SHP77 treated with DMSO at 0.1 percent for 48 hours (cell line): ENCODE results near the gene EDIL3.
"Not testable (repeated sequence)": the region's sequence is repeated elsewhere in the genome, so short reads cannot be mapped to it uniquely, and the experiment has no call there.

ENCODE experiments used
- DNase-seq: peaks from one replicate; lab custom pipeline; 2025; lab: John Stamatoyannopoulos, UW

Gene EDIL3

DNA sequence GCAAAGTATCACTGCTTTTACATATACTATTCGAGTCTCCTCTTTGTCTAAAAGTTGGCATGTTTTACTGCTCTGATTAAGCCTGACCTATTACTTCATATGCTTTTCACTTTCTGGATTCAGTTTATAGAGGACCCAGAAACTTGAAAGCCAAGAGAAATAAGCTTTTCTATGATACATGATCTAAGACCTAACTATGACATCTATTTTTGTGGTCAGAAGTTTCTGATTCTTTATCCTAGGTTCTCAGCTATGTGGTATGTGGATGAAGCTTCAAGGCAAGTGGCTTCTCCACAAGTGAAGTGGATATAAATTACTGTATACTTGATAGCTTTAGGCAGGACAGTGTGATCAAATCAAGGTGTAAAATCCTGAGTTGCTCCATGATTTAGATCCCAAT is 6.3 kb downstream of the EDIL3 start:
- DNase-seq, result no peak

DNA sequence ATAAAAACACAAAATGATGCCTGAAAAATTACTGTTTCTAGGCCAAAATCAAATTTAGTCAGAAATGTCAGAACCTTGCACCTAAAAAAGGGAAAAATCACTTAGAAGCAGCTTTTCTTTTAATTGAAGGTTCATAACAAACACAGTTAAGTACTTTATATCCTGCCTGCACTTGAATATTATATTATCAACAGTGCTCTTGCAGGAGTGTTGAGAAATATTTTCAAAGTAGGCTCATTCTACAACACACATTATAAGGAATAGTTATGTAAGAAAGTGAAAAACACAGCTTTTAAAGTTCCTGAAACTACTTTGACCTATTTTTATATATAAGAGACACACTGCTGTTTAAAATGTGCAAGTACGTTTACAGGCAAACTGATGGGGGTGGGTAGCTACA is 8.3 kb downstream of the EDIL3 start:
- DNase-seq, result no peak

DNA sequence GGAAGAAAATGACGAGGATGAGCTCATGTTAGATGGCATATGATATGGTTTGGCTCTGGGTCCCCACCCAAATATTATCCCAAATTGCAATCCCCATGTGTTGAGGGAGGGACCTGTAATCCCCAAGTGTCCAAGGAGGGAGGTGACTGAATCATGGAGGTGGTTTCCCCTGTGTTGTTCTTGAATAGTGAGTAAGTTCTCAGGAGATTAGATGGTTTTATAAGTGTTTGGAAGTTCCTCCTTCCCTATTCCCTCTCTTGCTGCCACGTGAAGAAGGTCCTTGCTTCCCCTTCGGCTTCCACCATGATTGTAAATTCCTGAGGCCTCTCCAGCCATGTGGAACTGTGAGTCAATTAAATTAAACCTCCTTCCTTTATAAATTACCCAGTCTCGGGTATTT is 10.1 kb downstream of the EDIL3 start:
- DNase-seq, result no peak

DNA sequence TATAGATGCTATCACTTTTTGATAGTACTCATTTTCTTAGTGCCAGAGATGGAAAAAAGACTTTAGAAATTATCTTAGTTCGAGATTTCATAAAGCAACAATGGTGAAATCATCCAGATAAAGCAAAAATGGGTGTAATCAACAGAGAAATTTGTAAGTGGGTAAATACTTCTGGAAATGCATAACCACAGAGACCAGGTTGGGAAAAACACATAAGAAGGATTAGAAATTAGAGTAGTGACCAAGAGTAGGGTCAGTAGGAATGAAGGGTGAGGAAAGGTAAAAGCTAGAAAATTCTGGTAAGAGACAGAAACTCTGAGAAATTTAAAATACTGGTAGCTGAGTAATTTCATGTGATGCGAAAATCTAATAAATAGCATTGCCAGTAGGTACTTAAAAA is 11.2 kb downstream of the EDIL3 start:
- no peak for DNase-seq

DNA sequence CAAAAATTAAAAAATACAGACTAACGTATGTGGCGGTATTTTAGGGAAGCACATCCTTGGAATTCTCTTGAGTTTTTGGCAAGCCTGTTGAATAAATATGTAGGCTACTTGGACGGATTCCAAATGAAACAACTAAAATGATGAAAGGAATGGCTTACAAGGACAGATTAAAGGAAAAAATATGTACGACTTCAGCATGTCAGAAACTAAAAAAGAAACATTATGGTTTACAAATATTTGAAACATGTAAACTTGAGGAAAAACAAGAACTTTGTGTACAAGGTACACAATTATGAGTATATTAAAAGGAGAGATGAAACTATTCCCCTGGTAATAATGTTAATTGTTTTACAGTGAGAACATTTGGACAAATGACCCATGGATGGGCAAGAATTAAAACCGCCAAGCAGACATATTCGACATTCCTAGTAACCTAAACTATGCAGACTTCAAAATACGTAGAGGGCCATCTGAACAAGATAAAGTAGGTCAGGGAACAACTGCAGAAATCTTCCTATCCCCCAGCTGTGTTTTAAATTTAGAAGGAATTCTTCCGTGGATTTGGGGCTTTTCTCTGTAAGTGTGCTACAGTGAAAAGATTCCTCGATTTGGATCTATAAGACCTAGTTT is 12.5 kb downstream of the EDIL3 start:
- DNase-seq, result no peak

DNA sequence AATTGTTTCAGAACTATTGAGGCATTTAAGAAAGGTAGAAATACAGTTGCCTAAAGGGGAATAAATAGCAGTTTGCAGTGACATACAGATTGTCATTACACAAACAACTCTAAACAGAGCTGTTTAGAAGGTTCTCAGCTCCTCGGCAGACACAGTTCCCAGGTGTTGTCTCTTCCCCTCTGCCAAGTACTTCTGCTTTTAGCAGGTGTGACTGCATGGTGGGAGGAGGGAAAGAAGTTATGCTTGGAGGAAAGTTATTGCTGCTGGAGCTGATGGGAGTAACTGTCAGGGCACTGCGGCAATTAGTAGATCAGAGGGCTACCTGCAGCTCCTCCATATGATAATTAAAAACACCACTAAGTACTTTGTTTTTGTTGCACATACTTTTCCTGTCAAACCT is 14.5 kb downstream of the EDIL3 start:
- DNase-seq, result no peak

DNA sequence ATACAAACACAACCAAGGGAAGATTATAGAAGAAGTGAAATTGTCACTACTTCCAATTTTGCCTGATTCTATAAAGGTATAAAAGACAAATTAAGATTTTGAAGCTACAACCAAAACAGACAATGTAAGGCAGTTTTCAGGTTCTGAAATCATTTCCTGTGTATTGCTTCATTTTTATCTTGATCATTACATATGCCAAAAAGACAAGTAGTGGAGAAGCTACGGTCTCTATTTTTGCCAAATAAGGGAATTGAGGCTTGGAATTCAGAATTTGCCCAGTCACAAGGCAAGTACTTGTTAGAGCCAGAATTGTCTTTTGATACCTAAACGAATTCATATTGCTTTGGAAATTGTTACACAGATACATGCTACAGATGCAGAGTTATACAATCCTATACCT is 20.6 kb downstream of the EDIL3 start:
- no peak for DNase-seq

DNA sequence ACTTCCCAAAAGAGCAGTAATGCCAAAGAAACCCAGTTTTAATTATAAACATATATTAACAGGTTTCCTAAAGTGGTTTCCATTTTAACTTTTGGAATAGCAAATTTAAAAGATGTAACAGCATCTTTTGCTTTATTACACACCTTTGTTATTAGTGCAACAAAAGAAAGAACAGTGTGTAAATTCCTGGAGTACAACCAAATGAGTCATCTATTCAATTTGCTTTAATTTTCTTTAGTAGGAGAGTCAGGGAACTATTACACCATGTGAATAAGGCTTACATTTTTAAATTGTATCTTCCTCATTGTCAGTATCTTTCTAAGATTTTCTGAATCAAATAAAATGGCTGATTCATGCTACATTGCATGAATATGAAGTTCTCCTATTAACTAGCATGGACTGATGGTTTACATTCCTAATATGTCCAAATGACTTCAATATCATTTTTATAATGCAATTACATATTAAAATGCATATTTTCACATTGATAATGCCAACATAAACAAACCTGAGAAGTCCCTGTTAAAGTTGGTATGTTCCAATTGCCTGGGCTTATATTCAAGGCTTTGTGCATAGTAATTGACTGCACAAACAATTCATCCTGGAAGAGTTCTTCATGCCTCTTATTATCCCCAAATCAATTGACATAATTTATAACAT is 22.5 kb downstream of the EDIL3 start:
- DNase-seq, result no peak

DNA sequence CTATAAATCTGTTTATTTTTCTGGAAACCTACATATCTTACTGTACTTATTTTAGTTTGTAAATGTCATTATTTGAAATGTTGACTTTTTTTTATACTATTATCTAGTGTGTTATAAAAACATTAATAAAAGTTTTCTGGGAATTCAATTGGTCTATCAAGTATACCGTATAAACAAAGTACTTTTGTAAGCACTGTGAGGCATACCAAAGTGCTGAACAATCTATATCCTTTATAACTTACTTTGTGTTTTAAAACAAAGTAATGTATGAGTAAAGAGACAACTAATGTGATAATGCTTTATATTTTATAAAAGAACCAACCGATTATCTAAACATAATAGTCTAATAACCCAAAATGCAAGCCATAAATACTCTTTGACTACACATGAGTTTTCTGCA is 23.1 kb downstream of the EDIL3 start:
- DNase-seq, result no peak

DNA sequence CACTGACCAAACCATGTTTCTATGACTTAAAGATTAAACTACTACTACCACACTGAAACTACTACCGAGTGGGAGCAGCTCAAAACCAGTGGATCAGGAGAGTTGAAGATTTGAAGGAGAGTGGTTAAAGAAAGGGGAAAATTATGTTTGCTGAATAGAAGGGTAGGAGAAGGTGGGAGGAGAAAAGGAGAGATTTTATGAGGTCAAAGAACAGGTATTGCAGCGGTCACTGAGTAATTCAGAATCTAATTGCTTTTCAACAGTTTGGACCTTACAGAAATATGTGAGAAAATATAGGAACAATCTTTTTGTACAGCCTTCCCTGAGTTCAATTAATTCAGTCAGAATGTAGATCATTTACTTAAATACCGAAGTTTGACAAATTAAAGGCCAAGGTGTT is 24.6 kb downstream of the EDIL3 start:
- no peak for DNase-seq

DNA sequence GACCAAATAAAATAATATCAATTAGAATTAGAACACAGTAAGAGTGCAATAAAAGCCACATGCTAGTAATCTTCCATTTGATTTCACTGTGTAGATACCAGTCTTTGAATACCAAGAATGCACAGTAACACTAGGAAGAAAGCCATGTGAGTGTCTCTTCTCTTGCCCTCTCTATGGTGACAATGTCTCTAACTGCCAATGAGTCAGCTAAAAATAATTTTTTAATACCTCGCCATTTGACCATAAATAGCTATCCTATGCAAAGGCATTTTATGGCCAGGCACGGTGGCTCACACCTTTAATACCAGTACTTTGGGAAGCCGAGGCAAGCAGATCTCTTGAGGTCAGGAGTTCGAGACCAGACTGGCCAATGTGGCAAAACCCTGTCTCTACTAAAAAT is 30.6 kb downstream of the EDIL3 start:
- DNase-seq, result no peak

DNA sequence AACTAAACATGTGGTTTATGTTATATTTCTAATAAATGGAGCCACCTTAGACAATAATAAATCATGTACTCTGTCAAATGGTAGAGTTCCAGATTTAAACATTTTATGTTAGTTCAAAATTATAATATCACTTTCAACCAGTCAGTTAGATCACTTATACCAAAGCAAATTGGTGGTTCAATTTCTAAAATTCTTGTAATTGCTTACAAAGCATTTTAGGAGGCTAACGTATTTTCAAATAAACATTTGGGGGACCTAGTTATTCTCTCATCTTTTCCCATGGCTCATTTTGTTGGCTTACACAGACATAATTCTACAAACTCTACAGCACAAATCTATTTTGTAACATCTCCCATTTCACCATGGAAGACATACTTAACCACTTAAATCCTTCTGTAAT is 39.9 kb downstream of the EDIL3 start:
- no peak for DNase-seq

DNA sequence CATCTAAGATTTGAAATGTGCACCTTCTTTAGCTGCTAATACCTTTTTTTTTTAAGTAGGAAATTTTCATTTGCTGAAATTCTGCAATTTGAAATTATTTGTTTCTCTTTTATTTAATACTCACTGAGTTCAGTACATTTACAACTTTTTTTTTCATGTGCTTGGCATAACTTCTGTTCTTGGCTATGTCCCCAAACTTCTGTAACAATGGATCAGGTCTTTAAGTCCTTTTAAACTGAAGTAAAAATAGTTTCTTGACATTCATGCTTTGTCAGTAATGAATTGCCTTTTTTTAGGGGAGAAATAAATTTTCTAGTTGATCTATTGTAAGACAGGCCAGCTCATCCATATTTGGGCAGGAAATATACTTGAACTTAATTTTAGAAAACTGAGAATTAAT is 41.5 kb downstream of the EDIL3 start:
- DNase-seq, result no peak

DNA sequence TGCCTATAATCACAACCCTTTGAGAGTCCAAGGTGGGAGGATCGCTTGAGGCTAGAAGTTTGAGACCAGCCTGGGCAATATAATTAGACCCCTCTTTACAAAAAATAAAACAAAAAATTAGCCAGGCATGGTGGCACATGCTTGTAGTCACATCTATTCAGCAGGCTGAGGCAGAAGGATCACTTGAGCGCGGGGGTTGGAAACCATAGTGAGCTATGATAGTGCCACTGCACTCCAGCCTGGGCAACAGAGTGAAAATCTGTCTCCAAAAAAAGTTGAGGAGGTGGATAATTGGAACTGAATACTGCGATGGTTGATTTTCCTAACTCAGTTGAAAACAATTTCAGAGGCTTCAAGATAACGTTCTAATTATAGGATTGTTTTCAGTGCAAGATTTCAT is 52.6 kb downstream of the EDIL3 start:
- no peak for DNase-seq

DNA sequence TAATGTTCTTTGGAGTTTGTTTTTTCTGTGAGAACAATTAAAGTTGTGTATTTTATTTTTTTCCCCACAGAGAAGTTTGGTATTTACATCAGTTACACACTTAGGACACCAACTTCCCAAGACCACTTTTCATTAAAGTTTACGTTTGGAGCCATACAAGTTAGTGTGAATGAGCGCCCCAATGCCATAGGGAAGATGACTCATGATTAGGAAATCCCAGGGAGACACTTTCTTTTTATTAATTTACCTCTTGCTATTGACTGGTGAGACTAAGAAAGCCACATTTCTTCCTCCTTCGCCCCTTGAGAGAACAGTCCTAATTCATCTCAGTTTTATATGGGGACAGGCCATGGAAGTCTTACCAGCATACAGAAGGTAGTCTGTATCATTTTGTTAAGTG is 57.1 kb downstream of the EDIL3 start:
- DNase-seq, result no peak

DNA sequence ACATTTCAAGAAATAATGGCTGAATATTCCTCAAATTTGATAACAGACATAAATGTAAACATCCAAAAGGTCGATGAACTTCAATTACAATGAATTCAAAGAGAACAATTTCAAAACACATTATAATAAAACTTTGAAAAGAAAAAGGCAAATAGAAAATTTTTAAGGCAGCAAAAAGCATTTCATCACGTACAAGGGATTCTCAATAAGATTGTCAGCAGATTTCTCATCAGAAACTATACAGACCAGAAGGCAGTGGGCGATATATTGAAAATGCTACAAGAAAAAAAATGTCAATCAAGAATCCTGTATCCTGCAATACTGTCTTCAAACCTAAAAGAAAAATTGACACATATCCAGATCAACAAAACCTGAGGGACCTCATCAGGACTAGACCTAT is 62.0 kb downstream of the EDIL3 start:
- DNase-seq, result no peak

DNA sequence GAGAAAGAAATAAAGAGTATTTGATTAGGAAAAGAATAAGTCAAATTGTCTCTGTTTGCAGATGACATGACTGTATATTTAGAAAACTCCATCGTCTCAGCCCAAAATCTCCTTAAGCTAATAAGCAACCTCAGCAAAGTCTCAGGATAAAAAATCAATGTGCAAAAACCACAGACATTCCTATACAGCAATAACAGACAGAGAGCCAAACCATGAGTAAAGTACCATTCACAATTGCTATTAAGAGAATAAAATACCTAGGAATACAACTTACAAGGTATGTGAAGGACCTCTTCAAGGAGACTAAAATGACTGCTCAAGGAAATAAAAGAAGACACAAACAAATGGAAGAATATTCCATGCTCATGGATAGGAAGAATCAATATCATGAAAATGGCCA is 66.9 kb downstream of the EDIL3 start:
- DNase-seq, result not testable (repeated sequence)

DNA sequence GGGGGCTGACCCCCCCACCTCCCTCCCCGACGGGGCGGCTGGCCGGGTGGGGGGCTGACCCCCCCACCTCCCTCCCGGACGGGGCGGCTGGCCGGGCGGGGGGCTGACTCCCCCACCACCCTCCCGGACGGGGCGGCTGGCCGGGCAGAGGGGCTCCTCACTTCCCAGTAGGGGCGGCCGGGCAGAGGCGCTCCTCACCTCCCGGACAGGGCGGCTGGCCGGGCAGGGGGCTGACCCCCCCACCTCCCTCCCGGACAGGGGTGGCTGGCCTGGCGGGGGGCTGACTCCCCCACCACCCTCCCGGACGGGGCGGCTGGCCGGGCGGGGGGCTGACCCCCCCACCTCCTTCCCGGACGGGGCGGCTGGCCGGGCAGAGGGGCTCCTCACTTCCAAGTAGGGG is 72.4 kb downstream of the EDIL3 start:
- DNase-seq, result not testable (repeated sequence)

DNA sequence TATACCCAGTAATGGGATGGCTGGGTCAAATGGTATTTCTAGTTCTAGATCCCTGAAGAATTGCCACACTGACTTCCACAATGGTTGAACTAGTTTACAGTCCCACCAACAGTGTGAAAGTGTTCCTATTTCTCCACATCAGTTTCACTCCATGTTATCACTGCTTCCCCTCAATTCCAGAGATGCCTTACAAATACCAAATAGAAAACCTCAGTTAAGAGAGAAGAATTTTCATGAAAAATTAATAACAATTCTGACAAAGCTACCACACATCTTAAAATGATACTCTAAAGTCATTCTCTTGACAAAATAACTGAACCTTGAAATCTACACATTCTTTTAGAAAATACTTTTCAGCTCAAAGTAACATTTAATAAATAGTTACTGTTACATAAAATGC is 74.8 kb downstream of the EDIL3 start:
- DNase-seq, result not testable (repeated sequence)

DNA sequence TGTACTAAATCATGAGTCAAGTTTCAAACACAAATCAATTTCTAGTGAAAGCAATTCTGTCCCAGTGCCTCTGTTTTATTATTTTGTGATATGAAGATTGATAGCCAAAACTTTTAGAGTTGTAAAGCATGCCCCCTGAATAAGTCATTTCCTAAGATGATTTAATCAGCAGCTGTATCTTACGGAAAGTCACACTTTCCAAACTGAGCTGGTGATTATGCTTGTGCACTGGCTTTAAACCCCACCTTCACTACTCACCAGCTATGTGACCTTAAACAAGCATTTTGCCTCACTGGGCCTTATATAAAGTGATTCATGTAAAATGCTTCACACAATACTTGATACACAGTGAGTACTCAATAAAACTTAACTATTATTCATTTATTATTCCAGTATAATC is 78.1 kb downstream of the EDIL3 start:
- DNase-seq, result no peak

DNA sequence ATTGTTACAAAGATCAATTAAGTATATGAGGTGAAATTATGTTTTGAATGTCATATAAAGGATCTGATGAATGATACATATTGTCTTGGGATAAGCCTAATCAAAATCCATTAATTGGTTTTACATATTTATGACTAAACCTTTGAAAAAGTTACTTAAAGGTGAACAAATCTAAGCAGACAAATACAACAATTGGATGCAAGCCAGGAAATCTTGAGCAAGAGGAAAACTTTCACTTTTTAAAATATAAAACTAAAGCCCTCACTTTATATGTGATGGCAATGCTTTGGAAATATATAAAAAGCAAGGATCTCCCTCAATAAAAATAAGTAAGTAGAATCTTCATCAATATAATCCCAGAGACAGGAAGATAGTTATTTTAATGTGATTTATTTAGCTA is 80.1 kb downstream of the EDIL3 start:
- DNase-seq, result no peak

DNA sequence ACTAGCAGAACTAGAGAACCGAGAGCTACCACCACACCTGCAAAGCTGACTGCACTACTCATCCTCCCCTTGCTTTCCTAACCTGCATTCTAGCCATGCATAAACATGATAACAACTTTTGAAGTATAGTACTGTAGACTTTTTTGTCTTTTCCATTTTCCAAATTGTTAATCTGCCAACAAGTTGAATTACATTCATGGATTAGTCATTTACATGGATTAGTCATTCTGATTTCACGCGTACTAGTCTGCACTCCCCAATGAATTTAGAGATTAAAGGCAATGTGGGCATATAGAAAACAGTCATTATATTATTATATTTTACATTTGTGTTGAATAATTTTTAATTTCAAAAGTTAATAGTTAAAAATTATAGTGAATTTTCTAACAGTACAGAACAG is 81.4 kb downstream of the EDIL3 start:
- DNase-seq, result no peak

DNA sequence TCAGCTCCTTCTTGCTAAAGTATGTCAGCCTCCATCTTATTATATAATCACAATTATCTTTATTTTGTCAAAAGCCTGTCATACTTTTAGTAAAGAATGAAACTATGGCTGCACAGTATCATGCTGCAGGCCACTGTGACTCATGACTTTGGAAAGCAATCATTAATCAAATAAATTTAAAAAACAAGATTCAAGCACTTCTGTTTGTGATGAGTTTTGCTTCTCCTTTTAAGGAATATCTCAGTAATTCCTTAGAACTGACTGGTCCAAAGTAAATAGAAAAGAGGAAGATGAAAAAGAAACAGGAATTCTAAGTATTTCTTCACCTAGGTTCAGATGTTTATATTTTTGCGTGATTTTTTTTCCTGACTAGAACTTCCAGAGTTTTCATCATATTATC is 83.1 kb downstream of the EDIL3 start:
- DNase-seq, result no peak

DNA sequence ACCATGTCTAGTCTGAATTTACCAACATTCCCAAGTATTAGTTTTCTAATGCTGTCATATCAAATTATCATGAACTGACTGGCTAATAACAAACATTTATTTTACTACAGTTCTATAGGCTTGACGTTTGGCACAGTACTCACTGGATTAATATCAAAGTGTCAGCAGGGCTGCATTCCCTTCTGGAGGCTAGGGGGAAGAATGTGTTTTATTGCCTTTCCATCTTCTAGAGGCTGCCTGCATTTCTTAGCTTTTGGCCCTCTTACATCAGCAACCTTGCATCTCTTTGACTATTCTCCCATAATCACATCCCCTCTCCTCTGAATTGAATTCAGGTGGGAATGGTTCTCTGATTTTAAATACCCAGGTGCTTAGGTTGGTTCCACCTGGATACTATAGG is 84.7 kb downstream of the EDIL3 start:
- no peak for DNase-seq
